H1 (cell line): ENCODE results near the gene GPR39. TPM values are rescaled to one million over a fixed set of nuclear protein-coding genes. Genes with fewer than 3 reads are reported as not detected.

Experiments
- CTCF ChIA-PET: fragments of 300-600 bp; sonication (Branson Sonifier 250); formaldehyde crosslinking; loops from one replicate; lab custom pipeline; 2021; ENCODE audit not compliant: partially characterized antibody; lab: Charles Lee
- POLR2A ChIA-PET: fragments of 300-600 bp; sonication (Branson Sonifier 250); formaldehyde crosslinking; loops from one replicate; lab custom pipeline; 2021; ENCODE audit warnings: inconsistent platforms; ENCODE audit not compliant: partially characterized antibody; lab: Charles Lee
- DNase-seq, 2 experiments: peaks; one replicate each; pipeline versions ENCODE4 v3.0.0 to v3.0.0-alpha.2; 2010 to 2022; ENCODE audit warnings: low spot score in 2 of 2, low read depth in 1 of 2, mixed read lengths in 1 of 2
- FAIRE-seq: peaks from 2 replicates; lab custom pipeline; 2011; peaks lifted over from hg19 to GRCh38; lab: Jason Lieb, UNC
- H2AFZ ChIP-seq: 2 replicates; pipeline ENCODE4 v1.8.1; 2012; ENCODE audit warnings: low read length, inconsistent platforms
- H2AK5ac ChIP-seq: 2 replicates; pipeline ENCODE4 v1.6.1; 2013; ENCODE audit warnings: low read depth, low read length
- H2BK120ac ChIP-seq: replicated peaks from 2 replicates; pipeline ENCODE3; 2013; ENCODE audit warnings: low read depth, low read length, inconsistent platforms
- H2BK12ac ChIP-seq: 2 replicates; pipeline ENCODE4 v1.6.1; 2013; ENCODE audit warnings: low read depth, low read length
- H2BK15ac ChIP-seq: 2 replicates; pipeline ENCODE4 v1.6.1; 2013; ENCODE audit warnings: low read length
- H2BK20ac ChIP-seq: 2 replicates; pipeline ENCODE4 v1.6.1; 2013; ENCODE audit warnings: low read length
- H2BK5ac ChIP-seq: 2 replicates; pipeline ENCODE4 v1.6.1; 2013; ENCODE audit warnings: low read depth, low read length
- H3K14ac ChIP-seq: 2 replicates; pipeline ENCODE4 v1.6.1; 2013; ENCODE audit warnings: inconsistent platforms; ENCODE audit not compliant: insufficient read length
- H3K18ac ChIP-seq: 2 replicates; pipeline ENCODE4 v1.6.1; 2013; ENCODE audit warnings: low read length; ENCODE audit errors: extremely low read depth
- H3K23ac ChIP-seq: 2 replicates; pipeline ENCODE4 v1.6.1; 2013; ENCODE audit warnings: inconsistent platforms; ENCODE audit not compliant: insufficient read length
- H3K23me2 ChIP-seq: 2 replicates; pipeline ENCODE4 v1.6.1; 2013; ENCODE audit warnings: low read depth, low read length
- H3K27ac ChIP-seq: 2 replicates; pipeline ENCODE4 v1.6.1; 2011; ENCODE audit warnings: low read depth, low read length, inconsistent platforms
- H3K27me3 ChIP-seq, 4 experiments: replicated peaks in 1 of 4; 1 replicate in 1 of 4; 2 replicates in 3 of 4; pipeline versions ENCODE4 v1.6.1 to v1.8.1; 2011 to 2013; ENCODE audit warnings: low read length in 3 of 4, mild to moderate bottlenecking in 3 of 4, inconsistent platforms in 2 of 4, mixed read lengths in 2 of 4, moderate library complexity in 1 of 4; ENCODE audit not compliant: control insufficient read depth in 3 of 4, insufficient read depth in 3 of 4; ENCODE audit errors: extremely low read depth in 1 of 4
- H3K36me3 ChIP-seq, 4 experiments: 2 replicates each; pipeline versions ENCODE4 v1.6.1 to v1.8.1; 2011 to 2013; ENCODE audit warnings: mild to moderate bottlenecking in 4 of 4, low read length in 3 of 4, moderate library complexity in 2 of 4, control low read depth in 1 of 4, inconsistent platforms in 1 of 4; ENCODE audit not compliant: insufficient read depth in 4 of 4, control insufficient read depth in 2 of 4
- H3K4ac ChIP-seq: replicated peaks from 2 replicates; pipeline ENCODE3; 2013; ENCODE audit warnings: low read length, low read depth, mixed read lengths, inconsistent platforms; ENCODE audit not compliant: insufficient read length
- H3K4me1 ChIP-seq, 4 experiments: replicated peaks in 1 of 4; 1 replicate in 1 of 4; 2 replicates in 3 of 4; pipeline versions ENCODE4 v1.6.1 to v1.8.1; 2011 to 2013; ENCODE audit warnings: low read length in 3 of 4, inconsistent platforms in 2 of 4, mixed read lengths in 1 of 4; ENCODE audit not compliant: insufficient read depth in 4 of 4, control insufficient read depth in 3 of 4
- H3K4me2 ChIP-seq, 2 experiments: 2 replicates each; pipeline versions ENCODE4 v1.6.1 to v1.8.1; 2011 to 2013; ENCODE audit warnings: low read depth in 2 of 2, low read length in 2 of 2, control low read depth in 1 of 2, inconsistent platforms in 1 of 2, mild to moderate bottlenecking in 1 of 2; ENCODE audit not compliant: insufficient read depth in 1 of 2
- H3K4me3 ChIP-seq, 4 experiments: fragments of 200-600, 300-600 bp in 1 of 4; sonication (generic), shearing (Covaris generic), sonication (Bioruptor Twin) in 1 of 4; 2 replicates each; pipeline versions ENCODE4 v1.5.1 to v1.8.1; 2011 to 2016; ENCODE audit warnings: low read length in 4 of 4, low read depth in 3 of 4, control low read depth in 2 of 4, inconsistent platforms in 2 of 4, mild to moderate bottlenecking in 2 of 4, mixed read lengths in 1 of 4, moderate library complexity in 1 of 4; ENCODE audit not compliant: insufficient read depth in 2 of 4; ENCODE audit errors: extremely low read depth in 1 of 4
- H3K56ac ChIP-seq: replicated peaks from 2 replicates; pipeline ENCODE3; 2013; ENCODE audit warnings: low read depth, mild to moderate bottlenecking, mixed read lengths, low read length, inconsistent platforms; ENCODE audit not compliant: insufficient read length
- H3K79me1 ChIP-seq: 2 replicates; pipeline ENCODE4 v1.6.1; 2013; ENCODE audit warnings: low read depth, low read length, control low read depth
- H3K79me2 ChIP-seq, 2 experiments: 2 replicates each; pipeline versions ENCODE4 v1.6.1 to v1.8.1; 2012 to 2013; ENCODE audit warnings: low read length in 2 of 2, mild to moderate bottlenecking in 2 of 2, inconsistent platforms in 1 of 2; ENCODE audit not compliant: insufficient read depth in 2 of 2, control insufficient read depth in 1 of 2
- H3K9ac ChIP-seq, 4 experiments: replicated peaks in 1 of 4; 1 replicate in 1 of 4; 2 replicates in 3 of 4; pipeline versions ENCODE4 v1.6.1 to v1.8.1; 2011 to 2013; ENCODE audit warnings: low read depth in 3 of 4, low read length in 3 of 4, control low read depth in 2 of 4, mild to moderate bottlenecking in 2 of 4, moderate library complexity in 2 of 4, inconsistent platforms in 1 of 4; ENCODE audit errors: extremely low read depth in 1 of 4
- H3K9me3 ChIP-seq, 2 experiments: 2 replicates each; pipeline versions ENCODE4 v1.6.1 to v1.8.1; 2012 to 2013; ENCODE audit warnings: mild to moderate bottlenecking in 2 of 2, moderate library complexity in 2 of 2, control low read depth in 1 of 2, inconsistent platforms in 1 of 2, low read depth in 1 of 2, low read length in 1 of 2, mixed read lengths in 1 of 2; ENCODE audit not compliant: insufficient read depth in 2 of 2
- H4K20me1 ChIP-seq, 2 experiments: replicated peaks in 1 of 2; 2 replicates each; pipeline versions ENCODE3 to v1.8.1; 2011 to 2013; ENCODE audit warnings: inconsistent platforms in 2 of 2, low read length in 2 of 2, mild to moderate bottlenecking in 1 of 2; ENCODE audit not compliant: insufficient read depth in 2 of 2, control insufficient read depth in 1 of 2
- H4K5ac ChIP-seq: 2 replicates; pipeline ENCODE4 v1.6.1; 2013; ENCODE audit warnings: low read length, low read depth, mixed read lengths, inconsistent platforms; ENCODE audit not compliant: insufficient read length
- H4K8ac ChIP-seq: 2 replicates; pipeline ENCODE4 v1.8.0; 2013; ENCODE audit warnings: mild to moderate bottlenecking, moderate library complexity, low read length, inconsistent platforms; ENCODE audit not compliant: insufficient read depth; ENCODE audit errors: extremely low read depth
- H4K91ac ChIP-seq: replicated peaks from 2 replicates; pipeline ENCODE3; 2013; ENCODE audit warnings: low read length, mixed read lengths, inconsistent platforms; ENCODE audit not compliant: insufficient read length
- BACH1 ChIP-seq: IDR thresholded peaks from 2 replicates; pipeline ENCODE4 v1.6.1; 2012; ENCODE audit warnings: low read length, improper control_type of control experiment
- BRCA1 ChIP-seq: IDR thresholded peaks from 2 replicates; pipeline ENCODE4 v1.6.1; 2012; ENCODE audit warnings: low read depth, low read length, improper control_type of control experiment
- CEBPB ChIP-seq: IDR thresholded peaks from 2 replicates; pipeline ENCODE4 v1.6.1; 2012; ENCODE audit warnings: low read depth, low read length
- EGR1 ChIP-seq: IDR thresholded peaks from 2 replicates; pipeline ENCODE4 v1.6.1; 2011; ENCODE audit warnings: low read depth, low read length, borderline replicate concordance
- KDM1A ChIP-seq: fragments of 200-600, 300-600 bp; sonication (generic); IDR thresholded peaks from 2 replicates; pipeline ENCODE4 v1.7.1; 2016; ENCODE audit warnings: mild to moderate bottlenecking, low read length, borderline replicate concordance
- MAFK ChIP-seq: IDR thresholded peaks from 2 replicates; pipeline ENCODE4 v1.6.1; 2012; ENCODE audit warnings: low read depth, mild to moderate bottlenecking, improper control_type of control experiment, low read length
- SP2 ChIP-seq: IDR thresholded peaks from 2 replicates; pipeline ENCODE4 v1.6.1; 2012; ENCODE audit warnings: mild to moderate bottlenecking, low read length, inconsistent platforms
- SP4 ChIP-seq: IDR thresholded peaks from 2 replicates; pipeline ENCODE4 v1.6.1; 2012; ENCODE audit warnings: low read length, inconsistent platforms
- TAF7 ChIP-seq: optimal IDR thresholded peaks from 2 replicates; pipeline ENCODE3; 2011; ENCODE audit warnings: low read depth, mild to moderate bottlenecking, inconsistent platforms, low read length, moderate library complexity, borderline replicate concordance
- TBP ChIP-seq: IDR thresholded peaks from 2 replicates; pipeline ENCODE4 v1.6.1; 2011; ENCODE audit warnings: low read depth, low read length, improper control_type of control experiment
- ZNF274 ChIP-seq: IDR thresholded peaks from 2 replicates; pipeline ENCODE4 v1.7.0; 2012; ENCODE audit warnings: low read length, borderline replicate concordance; ENCODE audit errors: extremely low read depth
- WGBS, 2 experiments: shearing (Covaris generic) in 1 of 2; methylation state at CpG; one replicate each; pipeline versions ENCODE4 v1.1.6 to v1.1.7; 2013 to 2015; ENCODE audit warnings: low lambda C conversion rate in 2 of 2, mixed read lengths in 2 of 2, inconsistent platforms in 1 of 2, low coverage in 1 of 2, missing lambda C conversion rate in 1 of 2; ENCODE audit not compliant: insufficient replicate concordance in 2 of 2, insufficient coverage in 1 of 2, insufficient read length in 1 of 2; ENCODE audit errors: extremely low coverage in 1 of 2, missing lambda C conversion rate in 1 of 2; 5-methylcytosine and 5-hydroxymethylcytosine counted together
- polyA plus RNA-seq, 7 experiments: library from polyadenylated mRNA; depleted of rRNA in 3 of 7; stranded (reverse) in 5 of 7; unstranded in 2 of 7; fragments of >200 nt in 5 of 7; fragments of 200-250 nt in 2 of 7; gene quantifications; 1 replicate in 5 of 7; 2 replicates in 1 of 7; 4 replicates in 1 of 7; pipeline versions ENCODE4 v1.2.1 to v1.2.3, GENCODE V29; 2011 to 2013; ENCODE audit warnings: missing spikeins in 2 of 7, mixed read lengths in 2 of 7
- total RNA-seq: library from RNA; stranded (reverse); fragmentation: NEBNext Ultra II Directional; extraction: Animal tissue kit (Norgen Biotek cat#: 25700); gene quantifications from 2 replicates; pipeline ENCODE4 v1.2.1, GENCODE V29; 2021
- TF ChIP-seq, protein P1 (sequence below): IDR thresholded peaks from 2 replicates; pipeline ENCODE4 v1.6.1; 2011; ENCODE audit warnings: low read length, improper control_type of control experiment
- TF ChIP-seq, protein P2 (sequence below): IDR thresholded peaks from 2 replicates; pipeline ENCODE4 v1.6.1; 2012; ENCODE audit warnings: inconsistent platforms
- TF ChIP-seq, protein P3 (sequence below): IDR thresholded peaks from 2 replicates; pipeline ENCODE4 v1.6.1; 2011; ENCODE audit warnings: low read depth, mild to moderate bottlenecking, low read length; ENCODE audit not compliant: insufficient read depth

The GPR39 gene
- total and polyA plus RNA-seq, 2 of the 8 experiments (the other 6 are each of a cell fraction or from before 2014, with no cell fraction given): 0.63 to 2.7 TPM

DNA sequence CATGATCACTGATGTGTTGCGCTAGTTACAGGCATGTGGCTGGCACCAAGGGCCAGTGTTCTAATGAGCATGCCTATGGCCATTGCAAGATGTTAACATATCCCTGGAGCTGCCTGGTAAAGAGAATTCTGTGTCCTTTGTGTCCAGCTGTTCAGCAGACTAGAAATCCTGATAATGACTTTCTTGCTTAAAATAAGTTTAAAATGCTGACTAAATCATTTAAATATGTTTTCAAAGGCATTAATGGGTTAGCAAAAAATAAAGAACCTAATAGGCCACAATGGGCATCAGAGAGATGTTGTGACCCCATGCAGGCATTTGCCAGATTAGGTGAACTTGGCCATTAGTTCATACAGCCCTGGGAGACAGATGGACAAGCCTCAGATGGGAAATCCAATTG is 67.5 kb downstream of the GPR39 start:
- Histone ChIP-seq H3K79me2 (no peaks in the 10 kb centered on the region), H3K4me1 (no peaks in the 10 kb centered on the region), H4K91ac (no peak overlapping the region), H3K9me3 (no peaks in the 10 kb centered on the region), H3K9ac (no peak overlapping the region), H3K18ac (no peak overlapping the region), H2BK15ac (no peak overlapping the region), H3K23me2 (no peaks in the 10 kb centered on the region), H3K27me3 (no peaks in the 10 kb centered on the region), H4K5ac (no peak overlapping the region), H3K23ac (no peak overlapping the region), H3K14ac (no peak overlapping the region), H4K8ac (no peak overlapping the region), H3K4me2 (no peak overlapping the region), H2BK120ac (no peak overlapping the region), H3K27ac (no peak overlapping the region), H3K79me1 (no peaks in the 10 kb centered on the region), H3K36me3 (0 out of 8 replicates have a peak, but pooled peaks cover 0 to 2% (median 0%) of the 10 kb centered on the region in 4 experiments), H3K4ac (no peak overlapping the region), H3K56ac (no peak overlapping the region), H3K4me3 (no peak overlapping the region), H2BK20ac (no peak overlapping the region), H2AFZ (no peak overlapping the region), H2BK5ac (no peak overlapping the region), H2AK5ac (no peak overlapping the region), H2BK12ac (no peak overlapping the region), H4K20me1 (no peaks in the 10 kb centered on the region)
- FAIRE-seq: no peak
- POLR2A ChIA-PET: no interaction called here
- CTCF ChIA-PET: interaction anchor here (0.6 kb wide), 1 partner anchor 27 kb away, joined by 3 read pairs; no protein-coding TSS in a partner anchor
- WGBS, 2 experiments: 94% methylated on average over 1 of the region's 1 CpG; no CpG with 5 or more reads in 1 of the 2 experiments
- no peak for DNase-seq
- TF ChIP-seq, protein P1, sequence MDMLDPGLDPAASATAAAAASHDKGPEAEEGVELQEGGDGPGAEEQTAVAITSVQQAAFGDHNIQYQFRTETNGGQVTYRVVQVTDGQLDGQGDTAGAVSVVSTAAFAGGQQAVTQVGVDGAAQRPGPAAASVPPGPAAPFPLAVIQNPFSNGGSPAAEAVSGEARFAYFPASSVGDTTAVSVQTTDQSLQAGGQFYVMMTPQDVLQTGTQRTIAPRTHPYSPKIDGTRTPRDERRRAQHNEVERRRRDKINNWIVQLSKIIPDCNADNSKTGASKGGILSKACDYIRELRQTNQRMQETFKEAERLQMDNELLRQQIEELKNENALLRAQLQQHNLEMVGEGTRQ: no peak
- no peak for TF ChIP-seq SP4
- no peak for TF ChIP-seq ZNF274
- TF ChIP-seq, protein P2, sequence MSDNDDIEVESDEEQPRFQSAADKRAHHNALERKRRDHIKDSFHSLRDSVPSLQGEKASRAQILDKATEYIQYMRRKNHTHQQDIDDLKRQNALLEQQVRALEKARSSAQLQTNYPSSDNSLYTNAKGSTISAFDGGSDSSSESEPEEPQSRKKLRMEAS: no peak
- no peak for TF ChIP-seq KDM1A
- no peak for TF ChIP-seq TBP
- no peak for TF ChIP-seq TAF7
- no peak for TF ChIP-seq CEBPB
- no peak for TF ChIP-seq MAFK
- TF ChIP-seq BRCA1: no peak
- no peak for TF ChIP-seq BACH1
- no peak for TF ChIP-seq SP2
- TF ChIP-seq EGR1: no peak
- TF ChIP-seq, protein P3, sequence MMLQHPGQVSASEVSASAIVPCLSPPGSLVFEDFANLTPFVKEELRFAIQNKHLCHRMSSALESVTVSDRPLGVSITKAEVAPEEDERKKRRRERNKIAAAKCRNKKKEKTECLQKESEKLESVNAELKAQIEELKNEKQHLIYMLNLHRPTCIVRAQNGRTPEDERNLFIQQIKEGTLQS: no peak
